Uterus (tissue), 2 donors: Measurements from ENCODE around the gene ANP32E.

ENCODE experiments used
- CTCF ChIP-seq, 4 experiments: fragments of 200-600 bp in 2 of 4; fragments of 450-650 bp in 2 of 4; sonication (generic) in 2 of 4; IDR thresholded peaks; one replicate each; pipeline ENCODE4 v1.5.1; 2016 to 2019; ENCODE audit warnings: antibody characterized with exemption in 4 of 4, mild to moderate bottlenecking in 2 of 4, moderate library complexity in 1 of 4
- POLR2A ChIP-seq, 2 donors: fragments of 450-650 bp; IDR thresholded peaks; one replicate each; pipeline ENCODE4 v1.6.1; 2016; ENCODE audit warnings: antibody characterized with exemption in 2 of 2, mild to moderate bottlenecking in 1 of 2, moderate library complexity in 1 of 2

- TF ChIP-seq POLR2A (IDR thresholded peaks at IDR 0.05), result no peak
- TF ChIP-seq CTCF (IDR thresholded peaks at IDR 0.05), result no peak
Measured at GRCh38 chr1:150185481-150185880, 50.4 kb downstream of the ANP32E start.
